PC-3 (cell line): ENCODE data around the gene ZCCHC14.

Source experiments
- CTCF ChIP-seq: fragments of 300-600 bp; sonication (generic); conservative IDR thresholded peaks from 2 replicates; pipeline ENCODE4 v1.5.1; 2017; ENCODE audit warnings: antibody characterized with exemption, low read depth, mild to moderate bottlenecking, low read length
- EZH2 ChIP-seq: fragments of 300-600 bp; sonication (generic); IDR thresholded peaks from one replicate; pipeline ENCODE4 v1.6.1; 2017; ENCODE audit warnings: antibody characterized with exemption, mild to moderate bottlenecking, low read length; ENCODE audit not compliant: unreplicated experiment

GRCh38 chr16:87539113-87539512 lies 46.3 kb upstream of the ZCCHC14 start:
- TF ChIP-seq EZH2, result no peak
- TF ChIP-seq CTCF, result no peak
